Suprapubic skin (tissue), 4 donors: ENCODE results near the gene GLOD4.
"Not testable (repeated sequence)": the region's sequence is repeated elsewhere in the genome, so short reads cannot be mapped to it uniquely, and the experiment has no call there.

Experiments
- POLR2A ChIP-seq, 2 donors: fragments of 450-650 bp; IDR thresholded peaks; one replicate each; pipeline ENCODE4 v1.6.1; 2017; ENCODE audit warnings: antibody characterized with exemption in 2 of 2, mild to moderate bottlenecking in 2 of 2, moderate library complexity in 2 of 2
- POLR2AphosphoS5 ChIP-seq, 3 donors: sonication (generic); formaldehyde crosslinking; IDR thresholded peaks; one replicate each; pipeline ENCODE4 v1.6.1; 2017; ENCODE audit warnings: antibody characterized with exemption in 3 of 3
- TF ChIP-seq, protein P1 (sequence below), 2 donors: fragments of 200-600 bp in 1 of 2; fragments of 450-650 bp in 1 of 2; sonication (generic) in 1 of 2; IDR thresholded peaks; one replicate each; pipeline ENCODE4 v1.5.1; 2016 to 2019; ENCODE audit warnings: antibody characterized with exemption in 2 of 2, mild to moderate bottlenecking in 1 of 2, moderate library complexity in 1 of 2

- TF ChIP-seq, protein P1, sequence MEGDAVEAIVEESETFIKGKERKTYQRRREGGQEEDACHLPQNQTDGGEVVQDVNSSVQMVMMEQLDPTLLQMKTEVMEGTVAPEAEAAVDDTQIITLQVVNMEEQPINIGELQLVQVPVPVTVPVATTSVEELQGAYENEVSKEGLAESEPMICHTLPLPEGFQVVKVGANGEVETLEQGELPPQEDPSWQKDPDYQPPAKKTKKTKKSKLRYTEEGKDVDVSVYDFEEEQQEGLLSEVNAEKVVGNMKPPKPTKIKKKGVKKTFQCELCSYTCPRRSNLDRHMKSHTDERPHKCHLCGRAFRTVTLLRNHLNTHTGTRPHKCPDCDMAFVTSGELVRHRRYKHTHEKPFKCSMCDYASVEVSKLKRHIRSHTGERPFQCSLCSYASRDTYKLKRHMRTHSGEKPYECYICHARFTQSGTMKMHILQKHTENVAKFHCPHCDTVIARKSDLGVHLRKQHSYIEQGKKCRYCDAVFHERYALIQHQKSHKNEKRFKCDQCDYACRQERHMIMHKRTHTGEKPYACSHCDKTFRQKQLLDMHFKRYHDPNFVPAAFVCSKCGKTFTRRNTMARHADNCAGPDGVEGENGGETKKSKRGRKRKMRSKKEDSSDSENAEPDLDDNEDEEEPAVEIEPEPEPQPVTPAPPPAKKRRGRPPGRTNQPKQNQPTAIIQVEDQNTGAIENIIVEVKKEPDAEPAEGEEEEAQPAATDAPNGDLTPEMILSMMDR (IDR thresholded peaks at IDR 0.05) = not testable (repeated sequence)
- TF ChIP-seq POLR2AphosphoS5, POLR2A (IDR thresholded peaks at IDR 0.05): not testable (repeated sequence)
Measured at GRCh38 chr17:785901-786300, 3.8 kb upstream of the GLOD4 start.
